ENCODE data around the gene VPS37C. TPM values are rescaled to one million over a fixed set of nuclear protein-coding genes. Genes with fewer than 3 reads are reported as not detected.
"Not testable (repeated sequence)": the region's sequence is repeated elsewhere in the genome, so short reads cannot be mapped to it uniquely, and the experiment has no call there.

The VPS37C gene
- total RNA-seq, 1 donor from 2014 or later: 4.5 TPM

GRCh38 chr11:61174273-61174672 lies 13.0 kb upstream of the VPS37C start:
- DNase-seq: no peak

GRCh38 chr11:61173456-61173855 lies 12.2 kb upstream of the VPS37C start:
- DNase-seq: no peak

GRCh38 chr11:61172888-61173287 lies 11.7 kb upstream of the VPS37C start:
- DNase-seq: no peak

- DNase-seq: no peak
Measured at GRCh38 chr11:61172356-61172755, 11.1 kb upstream of the VPS37C start.

- DNase-seq: no peak
Measured at GRCh38 chr11:61171907-61172306, 10.7 kb upstream of the VPS37C start.

GRCh38 chr11:61170566-61170965 lies 9.3 kb upstream of the VPS37C start:
- no peak for DNase-seq

GRCh38 chr11:61168800-61169199 lies 7.6 kb upstream of the VPS37C start:
- DNase-seq: no peak

- no peak for DNase-seq
Measured at GRCh38 chr11:61168042-61168688, 6.9 kb upstream of the VPS37C start.

- DNase-seq: not testable (repeated sequence)
Measured at GRCh38 chr11:61166331-61166730, 5.1 kb upstream of the VPS37C start.

- not testable (repeated sequence) for DNase-seq
Measured at GRCh38 chr11:61165785-61166184, 4.6 kb upstream of the VPS37C start.

- no peak for DNase-seq
Measured at GRCh38 chr11:61164606-61165424, 3.6 kb upstream of the VPS37C start.

GRCh38 chr11:61163714-61164605 lies 2.7 kb upstream of the VPS37C start:
- DNase-seq: no peak

GRCh38 chr11:61163021-61163420 lies 1.8 kb upstream of the VPS37C start:
- no peak for DNase-seq

- DNase-seq: peak; percentile 18
Measured at GRCh38 chr11:61162092-61162941, 1.1 kb upstream of the VPS37C start.

GRCh38 chr11:61160487-61161189 lies 588 bp downstream of the VPS37C start:
- no peak for DNase-seq

- no peak for DNase-seq
Measured at GRCh38 chr11:61158691-61159381, 2.4 kb downstream of the VPS37C start.

- no peak for DNase-seq
Measured at GRCh38 chr11:61157743-61158142, 3.5 kb downstream of the VPS37C start.

GRCh38 chr11:61155741-61156140 lies 5.5 kb downstream of the VPS37C start:
- DNase-seq: no peak

- no peak for DNase-seq
Measured at GRCh38 chr11:61155312-61155711, 5.9 kb downstream of the VPS37C start.

- no peak for DNase-seq
Measured at GRCh38 chr11:61154528-61154927, 6.7 kb downstream of the VPS37C start.
